ENCODE data around the gene RNF111. TPM values are rescaled to one million over a fixed set of nuclear protein-coding genes. Genes with fewer than 3 reads are reported as not detected.
"Not testable (repeated sequence)": the region's sequence is repeated elsewhere in the genome, so short reads cannot be mapped to it uniquely, and the experiment has no call there.

The RNF111 gene
- total RNA-seq, 1 donor = 32.0 TPM

DNA sequence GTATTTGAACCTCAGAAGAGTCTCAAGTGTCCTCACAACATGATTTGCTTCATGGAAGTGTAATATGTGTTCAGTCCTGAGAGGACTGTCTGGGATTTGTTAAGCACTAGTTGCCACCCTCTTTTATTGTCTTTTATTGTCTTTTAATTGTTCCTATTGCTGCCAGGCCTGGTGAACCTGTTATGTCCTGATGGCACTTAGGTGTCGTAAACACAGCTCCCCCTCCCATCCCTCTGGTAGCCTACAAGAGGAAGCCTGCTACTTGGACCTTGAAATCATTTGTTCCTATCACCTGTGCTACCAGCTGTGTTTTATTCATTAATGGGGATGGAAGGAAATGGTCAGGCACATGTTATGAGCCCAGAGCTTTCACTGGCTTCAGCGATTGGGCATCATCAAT lies 136.8 kb downstream of the RNF111 start:
- Histone ChIP-seq H3K4me1 (ENCODE audit: insufficient read depth, low read length) (no peaks in the 10 kb centered on the region), H3K4me3 (ENCODE audit: low read length) (no peak overlapping the region), H3K27me3 (ENCODE audit: insufficient read depth, low read length) (no peaks in the 10 kb centered on the region), H3K9me3 (ENCODE audit: low read depth, low read length) (no peaks in the 10 kb centered on the region)

GRCh38 chr15:59125683-59126082 lies 138.2 kb downstream of the RNF111 start:
- H3K4me1 ChIP-seq (ENCODE audit: insufficient read depth, low read length); H3K27me3 ChIP-seq (ENCODE audit: insufficient read depth, low read length); H3K9me3 ChIP-seq (ENCODE audit: low read depth, low read length); H3K4me3 ChIP-seq (ENCODE audit: low read length): not testable (repeated sequence)

- not testable (repeated sequence) for H3K27me3 ChIP-seq (ENCODE audit: insufficient read depth, low read length); H3K4me1 ChIP-seq (ENCODE audit: insufficient read depth, low read length); H3K4me3 ChIP-seq (ENCODE audit: low read length); H3K9me3 ChIP-seq (ENCODE audit: low read depth, low read length)
These were observed 139.8 kb downstream of the RNF111 start for GRCh38 chr15:59127255-59127654.

DNA sequence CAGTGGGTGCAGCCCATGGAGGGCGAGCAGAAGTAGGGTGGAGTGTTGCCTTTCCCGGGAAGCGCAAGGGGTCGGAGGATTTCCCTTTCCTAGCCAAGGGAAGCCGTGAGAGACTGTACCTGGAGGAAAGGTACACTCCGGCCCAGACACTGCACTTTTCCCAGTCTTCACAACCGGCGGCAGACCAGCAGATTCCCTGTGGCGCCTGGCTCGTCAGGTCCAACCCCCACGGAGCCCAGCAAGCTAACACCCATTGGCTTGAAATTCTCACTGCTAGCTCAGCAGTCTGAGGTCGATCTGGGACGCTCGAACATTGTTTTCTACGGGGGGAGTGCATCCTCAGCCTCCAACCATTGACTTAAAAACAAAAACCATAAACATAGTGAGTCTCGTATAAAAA lies 144.0 kb downstream of the RNF111 start:
- H3K4me1 ChIP-seq (ENCODE audit: insufficient read depth, low read length) = no peaks in the 10 kb centered on the region
- no peak overlapping the region for H3K4me3 ChIP-seq (ENCODE audit: low read length)
- H3K9me3 ChIP-seq (ENCODE audit: low read depth, low read length) = no peaks in the 10 kb centered on the region
- no peaks in the 10 kb centered on the region for H3K27me3 ChIP-seq (ENCODE audit: insufficient read depth, low read length)

DNA sequence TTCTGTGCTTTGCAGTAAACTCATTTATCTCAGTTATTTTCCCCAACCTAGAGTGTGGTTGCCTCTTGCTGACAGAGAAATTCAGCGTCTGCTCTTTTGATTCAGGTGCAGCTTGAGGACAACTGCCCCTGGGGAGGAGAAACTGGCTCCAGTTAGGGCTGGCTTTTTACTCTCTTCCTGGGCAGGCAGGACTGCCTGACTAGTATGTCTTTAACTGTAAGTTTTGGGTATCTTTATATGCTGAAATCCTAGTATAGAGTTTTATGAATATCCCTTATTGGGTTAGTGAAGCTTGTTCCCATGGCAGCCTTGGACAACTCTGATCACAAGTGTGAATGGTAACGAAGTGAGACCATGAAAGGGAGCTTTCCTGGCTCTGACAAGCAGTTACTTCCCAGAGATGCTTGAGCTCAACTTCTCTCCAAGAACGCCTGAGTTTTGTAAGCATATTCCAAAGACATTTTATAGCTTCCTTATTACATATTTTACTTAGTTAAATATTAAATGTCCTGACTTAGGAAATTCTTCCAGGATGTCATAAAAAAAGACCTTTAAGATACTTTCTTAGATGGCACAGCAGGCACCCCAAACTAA lies 144.6 kb downstream of the RNF111 start:
- Histone ChIP-seq H3K4me1 (ENCODE audit: insufficient read depth, low read length) (no peaks in the 10 kb centered on the region), H3K27me3 (ENCODE audit: insufficient read depth, low read length) (no peaks in the 10 kb centered on the region), H3K4me3 (ENCODE audit: low read length) (no peak overlapping the region), H3K9me3 (ENCODE audit: low read depth, low read length) (no peaks in the 10 kb centered on the region)

- Histone ChIP-seq H3K4me1 (ENCODE audit: insufficient read depth, low read length) (no peaks in the 10 kb centered on the region), H3K9me3 (ENCODE audit: low read depth, low read length) (no peaks in the 10 kb centered on the region), H3K27me3 (ENCODE audit: insufficient read depth, low read length) (no peaks in the 10 kb centered on the region), H3K4me3 (ENCODE audit: low read length) (no peak overlapping the region)
These were observed 146.5 kb downstream of the RNF111 start for GRCh38 chr15:59133929-59134427.

DNA sequence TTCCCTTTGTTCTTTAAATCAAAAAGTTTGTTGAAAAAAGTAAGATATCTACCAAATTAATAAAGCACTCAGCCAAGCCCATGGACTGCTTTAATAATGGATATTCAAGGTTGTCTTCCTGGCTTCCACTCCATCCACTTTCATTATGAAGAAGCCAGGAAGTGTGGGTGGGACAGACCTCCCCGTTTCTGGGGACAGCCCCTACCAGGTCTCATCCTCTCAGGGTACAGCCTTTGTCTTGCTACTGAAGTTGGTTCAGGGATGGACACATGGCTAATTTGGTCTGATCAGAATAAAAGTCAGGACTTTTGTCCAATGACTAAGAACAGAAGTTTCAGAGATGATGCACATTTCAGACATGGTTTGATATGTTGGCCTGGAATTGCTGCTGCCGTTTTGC lies 150.1 kb downstream of the RNF111 start:
- H3K9me3 ChIP-seq (ENCODE audit: low read depth, low read length) = no peaks in the 10 kb centered on the region

DNA sequence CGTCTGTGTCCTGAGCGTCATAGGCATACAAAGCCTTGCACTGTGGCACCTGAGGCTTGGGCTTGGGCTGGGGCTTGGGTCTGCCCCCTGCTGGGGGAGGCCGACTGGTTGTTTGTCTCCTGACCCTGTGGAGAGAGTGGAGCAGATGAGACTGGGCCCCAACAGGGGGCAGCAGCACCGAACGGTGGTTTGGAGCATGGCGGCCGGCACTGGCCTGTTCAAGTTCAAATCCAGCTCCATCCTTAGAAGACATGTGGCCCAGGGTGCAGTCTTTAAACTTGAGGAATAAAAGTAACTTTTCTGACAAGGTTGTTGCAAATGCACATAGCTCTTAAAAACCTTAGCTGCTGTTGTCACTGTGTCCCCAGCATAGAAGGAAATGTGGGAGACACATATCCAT lies 150.8 kb downstream of the RNF111 start:
- H3K9me3 ChIP-seq (ENCODE audit: low read depth, low read length) = no peaks in the 10 kb centered on the region
- H3K4me3 ChIP-seq (ENCODE audit: low read length) = no peak overlapping the region
- no peaks in the 10 kb centered on the region for H3K27me3 ChIP-seq (ENCODE audit: insufficient read depth, low read length)
- H3K4me1 ChIP-seq (ENCODE audit: insufficient read depth, low read length) = no peaks in the 10 kb centered on the region

More for the DNA sequence above, 150.1 kb downstream of the RNF111 start:
- no peak overlapping the region for H3K4me3 ChIP-seq (ENCODE audit: low read length)
- no peaks in the 10 kb centered on the region for H3K4me1 ChIP-seq (ENCODE audit: insufficient read depth, low read length)
- no peaks in the 10 kb centered on the region for H3K27me3 ChIP-seq (ENCODE audit: insufficient read depth, low read length)

DNA sequence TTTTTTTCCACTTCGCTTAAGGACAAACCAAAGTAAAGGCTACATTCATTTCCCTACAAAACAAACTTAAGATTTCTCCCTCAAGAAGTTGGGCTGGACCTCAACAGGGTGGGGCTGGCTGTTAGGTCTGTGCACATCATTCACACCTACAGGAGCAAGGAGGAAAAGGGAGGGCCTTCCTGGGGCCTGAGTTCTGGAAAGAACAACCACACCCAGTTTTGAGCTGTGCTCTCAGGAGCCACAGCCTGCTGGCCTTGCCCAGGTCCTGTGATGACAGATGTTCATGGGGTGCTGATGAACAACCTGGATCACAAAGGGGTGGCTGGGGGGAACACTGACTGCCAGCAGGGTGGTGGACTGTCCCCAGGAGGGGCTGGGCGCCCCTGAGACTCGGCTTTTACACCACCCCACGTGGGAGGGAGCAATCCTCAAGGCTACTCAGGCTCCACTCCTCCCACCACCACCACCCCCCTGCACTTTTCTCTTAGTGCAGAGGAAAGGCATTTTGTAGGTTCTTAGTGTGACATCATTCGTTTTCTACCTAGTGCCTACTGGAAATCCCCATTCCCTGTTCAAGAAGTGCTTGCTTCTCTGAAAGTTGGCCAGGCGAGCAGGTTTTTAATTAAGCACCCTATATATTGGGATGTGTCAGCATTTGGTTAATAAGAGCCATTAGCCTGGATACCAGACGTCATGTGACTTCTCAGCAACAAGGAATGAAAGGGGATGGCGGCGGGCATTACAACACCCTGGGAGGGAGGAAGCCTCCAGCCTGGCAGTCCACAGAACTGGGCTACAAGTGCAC lies 153.2 kb downstream of the RNF111 start:
- no peak overlapping the region for H3K4me3 ChIP-seq (ENCODE audit: low read length)
- no peaks in the 10 kb centered on the region for H3K4me1 ChIP-seq (ENCODE audit: insufficient read depth, low read length)
- H3K27me3 ChIP-seq (ENCODE audit: insufficient read depth, low read length) = no peaks in the 10 kb centered on the region
- H3K9me3 ChIP-seq (ENCODE audit: low read depth, low read length) = no peaks in the 10 kb centered on the region

- H3K4me3 ChIP-seq (ENCODE audit: low read length) = no peak overlapping the region
- H3K27me3 ChIP-seq (ENCODE audit: insufficient read depth, low read length) = no peaks in the 10 kb centered on the region
- H3K4me1 ChIP-seq (ENCODE audit: insufficient read depth, low read length) = no peaks in the 10 kb centered on the region
- no peaks in the 10 kb centered on the region for H3K9me3 ChIP-seq (ENCODE audit: low read depth, low read length)
These were observed 155.8 kb downstream of the RNF111 start for GRCh38 chr15:59143281-59143680.

GRCh38 chr15:59144594-59144993 lies 157.1 kb downstream of the RNF111 start:
- not testable (repeated sequence) for H3K4me3 ChIP-seq (ENCODE audit: low read length); H3K27me3 ChIP-seq (ENCODE audit: insufficient read depth, low read length); H3K4me1 ChIP-seq (ENCODE audit: insufficient read depth, low read length); H3K9me3 ChIP-seq (ENCODE audit: low read depth, low read length)

Other genes starting within 250 kb of the RNF111 start
- 97.6 TPM for gene ADAM10, start 238.0 kb upstream of the RNF111 start, total RNA-seq
- 6.7 TPM for gene MINDY2, start 216.4 kb upstream of the RNF111 start, total RNA-seq
- gene SLTM, start 54.0 kb upstream of the RNF111 start, total RNA-seq = 183 TPM
- gene CCNB2, start 117.5 kb downstream of the RNF111 start, total RNA-seq = 0.42 TPM
- gene LDHAL6B, start 219.2 kb downstream of the RNF111 start, total RNA-seq = not detected

Measured in mononuclear cell (primary cell).